ENCODE results near the gene ITM2C.
A peak's percentile ranks its signal among the peaks of the same experiment; 100 is the strongest.

The ITM2C gene

GRCh38 chr2:230864605-230865306 lies at the start of gene ITM2C:
Gene ITM2C (plus strand): TSS chr2:230864942. CDS start chr2:230865026, 84 bp downstream.
- Mint-ChIP-seq H3K4me3 (peak within 1 kb of the TSS; percentile 98), H3K9me3 (no peaks in the 10 kb centered on the region)

GRCh38 chr2:230815088-230815487 lies 49.7 kb upstream of the ITM2C start:
- H3K4me1 Mint-ChIP-seq (ENCODE audit: low read depth) = peaks cover 27% of the 10 kb centered on the region
- H3K36me3 Mint-ChIP-seq (ENCODE audit: low read depth) = peaks cover 61% of the 10 kb centered on the region
- H3K4me3 Mint-ChIP-seq = no peak overlapping the region
- H3K9me3 Mint-ChIP-seq = no peaks in the 10 kb centered on the region
- no peaks in the 10 kb centered on the region for H3K27me3 Mint-ChIP-seq (ENCODE audit: low read depth)
- H3K27ac Mint-ChIP-seq = no peak overlapping the region

More at GRCh38 chr2:230864605-230865306, at the start of gene ITM2C:
- Mint-ChIP-seq H3K27me3 (ENCODE audit: low read depth) (peaks cover 63% of the 10 kb centered on the region), H3K36me3 (ENCODE audit: low read depth) (no peaks in the 10 kb centered on the region), H3K27ac (no peak within 1 kb of the TSS), H3K4me1 (ENCODE audit: low read depth) (peaks cover 17% of the 10 kb centered on the region)

- peaks cover 65% of the 10 kb centered on the region for H3K36me3 Mint-ChIP-seq (ENCODE audit: low read depth)
- H3K4me1 Mint-ChIP-seq (ENCODE audit: low read depth) = peaks cover 25% of the 10 kb centered on the region
- H3K27ac Mint-ChIP-seq = no peak overlapping the region
- H3K27me3 Mint-ChIP-seq (ENCODE audit: low read depth) = no peaks in the 10 kb centered on the region
- no peaks in the 10 kb centered on the region for H3K9me3 Mint-ChIP-seq
- H3K4me3 Mint-ChIP-seq = no peak overlapping the region
Observed at GRCh38 chr2:230816735-230817134, 48.0 kb upstream of the ITM2C start.

- H3K9me3 Mint-ChIP-seq = no peaks in the 10 kb centered on the region
- no peak overlapping the region for H3K27ac Mint-ChIP-seq
- peaks cover 18% of the 10 kb centered on the region for H3K4me1 Mint-ChIP-seq (ENCODE audit: low read depth)
- no peak overlapping the region for H3K4me3 Mint-ChIP-seq
- H3K36me3 Mint-ChIP-seq (ENCODE audit: low read depth) = peaks cover 42% of the 10 kb centered on the region
- peaks cover under 1% of the 10 kb centered on the region for H3K27me3 Mint-ChIP-seq (ENCODE audit: low read depth)
Observed at GRCh38 chr2:230819433-230819832, 45.3 kb upstream of the ITM2C start.

- Mint-ChIP-seq H3K36me3 (ENCODE audit: low read depth) (peaks cover 31% of the 10 kb centered on the region), H3K9me3 (no peaks in the 10 kb centered on the region), H3K27me3 (ENCODE audit: low read depth) (peaks cover 18% of the 10 kb centered on the region), H3K27ac (no peak overlapping the region), H3K4me1 (ENCODE audit: low read depth) (peaks cover 17% of the 10 kb centered on the region), H3K4me3 (no peak overlapping the region)
Observed at GRCh38 chr2:230821261-230821990, 43.3 kb upstream of the ITM2C start.

- Mint-ChIP-seq H3K4me1 (ENCODE audit: low read depth) (peaks cover 14% of the 10 kb centered on the region), H3K4me3 (no peak overlapping the region), H3K27me3 (ENCODE audit: low read depth) (peaks cover 24% of the 10 kb centered on the region), H3K9me3 (no peaks in the 10 kb centered on the region), H3K27ac (no peak overlapping the region), H3K36me3 (ENCODE audit: low read depth) (peaks cover 25% of the 10 kb centered on the region)
Observed at GRCh38 chr2:230821991-230822520, 42.7 kb upstream of the ITM2C start.

- H3K4me1 Mint-ChIP-seq (ENCODE audit: low read depth) = peaks cover 13% of the 10 kb centered on the region
- peaks cover 18% of the 10 kb centered on the region for H3K36me3 Mint-ChIP-seq (ENCODE audit: low read depth)
- no peak overlapping the region for H3K27ac Mint-ChIP-seq
- peaks cover 32% of the 10 kb centered on the region for H3K27me3 Mint-ChIP-seq (ENCODE audit: low read depth)
- H3K4me3 Mint-ChIP-seq = no peak overlapping the region
- H3K9me3 Mint-ChIP-seq = no peaks in the 10 kb centered on the region
Observed at GRCh38 chr2:230823264-230823964, 41.3 kb upstream of the ITM2C start.

GRCh38 chr2:230824406-230824978 lies 40.2 kb upstream of the ITM2C start:
- Mint-ChIP-seq H3K9me3 (no peaks in the 10 kb centered on the region), H3K27ac (no peak overlapping the region), H3K27me3 (ENCODE audit: low read depth) (peaks cover 40% of the 10 kb centered on the region), H3K4me3 (no peak overlapping the region), H3K36me3 (ENCODE audit: low read depth) (peaks cover 12% of the 10 kb centered on the region), H3K4me1 (ENCODE audit: low read depth) (peaks cover 16% of the 10 kb centered on the region)

GRCh38 chr2:230825354-230825753 lies 39.4 kb upstream of the ITM2C start:
- H3K4me3 Mint-ChIP-seq = no peak overlapping the region
- H3K27me3 Mint-ChIP-seq (ENCODE audit: low read depth) = peaks cover 48% of the 10 kb centered on the region
- H3K27ac Mint-ChIP-seq = no peak overlapping the region
- peaks cover 11% of the 10 kb centered on the region for H3K36me3 Mint-ChIP-seq (ENCODE audit: low read depth)
- peaks cover 16% of the 10 kb centered on the region for H3K4me1 Mint-ChIP-seq (ENCODE audit: low read depth)
- no peaks in the 10 kb centered on the region for H3K9me3 Mint-ChIP-seq

GRCh38 chr2:230827774-230828271 lies 36.9 kb upstream of the ITM2C start:
- Mint-ChIP-seq H3K27ac (no peak overlapping the region), H3K4me3 (peak overlapping the region; percentile 32), H3K9me3 (no peaks in the 10 kb centered on the region), H3K4me1 (ENCODE audit: low read depth) (peaks cover 14% of the 10 kb centered on the region), H3K27me3 (ENCODE audit: low read depth) (peaks cover 70% of the 10 kb centered on the region), H3K36me3 (ENCODE audit: low read depth) (no peaks in the 10 kb centered on the region)

GRCh38 chr2:230828272-230828961 lies 36.3 kb upstream of the ITM2C start:
- Mint-ChIP-seq H3K9me3 (no peaks in the 10 kb centered on the region), H3K36me3 (ENCODE audit: low read depth) (no peaks in the 10 kb centered on the region), H3K27ac (no peak overlapping the region), H3K27me3 (ENCODE audit: low read depth) (peaks cover 73% of the 10 kb centered on the region), H3K4me1 (ENCODE audit: low read depth) (peaks cover 14% of the 10 kb centered on the region), H3K4me3 (peak overlapping the region; percentile 13)

- Mint-ChIP-seq H3K27ac (no peak overlapping the region), H3K4me3 (no peak overlapping the region)
Observed at GRCh38 chr2:230829293-230829692, 35.4 kb upstream of the ITM2C start.

GRCh38 chr2:230829959-230830358 lies 34.8 kb upstream of the ITM2C start:
- Mint-ChIP-seq H3K27ac (no peak overlapping the region), H3K9me3 (no peaks in the 10 kb centered on the region), H3K36me3 (ENCODE audit: low read depth) (no peaks in the 10 kb centered on the region), H3K4me1 (ENCODE audit: low read depth) (peaks cover 9% of the 10 kb centered on the region), H3K4me3 (no peak overlapping the region), H3K27me3 (ENCODE audit: low read depth) (peaks cover 76% of the 10 kb centered on the region)

More at GRCh38 chr2:230829293-230829692, 35.4 kb upstream of the ITM2C start:
- H3K27me3 Mint-ChIP-seq (ENCODE audit: low read depth) = peaks cover 78% of the 10 kb centered on the region
- H3K4me1 Mint-ChIP-seq (ENCODE audit: low read depth) = peaks cover 13% of the 10 kb centered on the region
- H3K36me3 Mint-ChIP-seq (ENCODE audit: low read depth) = no peaks in the 10 kb centered on the region
- H3K9me3 Mint-ChIP-seq = no peaks in the 10 kb centered on the region

All from T-helper 1 cell treated with Interleukin-12 subunit alpha and Interleukin-12 subunit beta and Interleukin-4 antibody, amounts not matched to agents 30 μg/mL and 1 μg/mL, for 36 hours (primary cell).